Natural killer cell (primary cell): ENCODE results near the gene CYP27A1. TPM values are rescaled to one million over a fixed set of nuclear protein-coding genes. Genes with fewer than 3 reads are reported as not detected.

Experiments
- ATAC-seq, 3 donors: fragments of 150-1000 bp in 2 of 3; fragments of 200-7000 bp in 1 of 3; cut with Tn5 transposase; 1 replicate in 1 of 3; 2 replicates in 2 of 3; pipeline ENCODE4 v1.10.0; 2021; ENCODE audit warnings: mild to moderate bottlenecking in 2 of 3, moderate library complexity in 2 of 3
- DNase-seq, 2 donors: peaks; one replicate each; pipeline versions ENCODE4 v3.0.0 to v3.0.0-alpha.2; 2013 to 2021; ENCODE audit warnings: mixed read lengths in 1 of 2
- H3K27ac ChIP-seq: one replicate; pipeline ENCODE4 v1.5.1; 2013; ENCODE audit warnings: mild to moderate bottlenecking, low read length
- H3K27me3 ChIP-seq: one replicate; pipeline ENCODE4 v1.6.1; 2013; ENCODE audit warnings: low read length; ENCODE audit not compliant: control insufficient read depth, insufficient read depth
- H3K36me3 ChIP-seq: one replicate; pipeline ENCODE4 v1.6.1; 2013; ENCODE audit warnings: low read length; ENCODE audit not compliant: control insufficient read depth, insufficient read depth
- H3K4me1 ChIP-seq: one replicate; pipeline ENCODE4 v1.6.1; 2013; ENCODE audit warnings: low read length; ENCODE audit not compliant: control insufficient read depth, insufficient read depth
- H3K4me3 ChIP-seq: one replicate; pipeline ENCODE4 v1.5.1; 2013; ENCODE audit warnings: low read length
- H3K9me3 ChIP-seq: one replicate; pipeline ENCODE4 v1.6.1; 2013; ENCODE audit warnings: low read length; ENCODE audit not compliant: control insufficient read depth, insufficient read depth
- H3K27ac Mint-ChIP-seq, 2 donors: one replicate each; pipeline ENCODE4 v1.8.0; 2022; ENCODE audit warnings: mild to moderate bottlenecking in 2 of 2, mixed read lengths in 2 of 2, moderate library complexity in 1 of 2
- H3K27me3 Mint-ChIP-seq, 2 donors: one replicate each; pipeline ENCODE4 v1.8.0; 2022; ENCODE audit warnings: low read depth in 2 of 2, mixed read lengths in 2 of 2
- H3K36me3 Mint-ChIP-seq: one replicate; pipeline ENCODE4 v1.8.0; 2022; ENCODE audit warnings: mixed read lengths
- H3K4me1 Mint-ChIP-seq, 2 donors: one replicate each; pipeline ENCODE4 v1.8.0; 2022; ENCODE audit warnings: mixed read lengths in 2 of 2
- H3K4me3 Mint-ChIP-seq: one replicate; pipeline ENCODE4 v1.8.0; 2022; ENCODE audit warnings: mild to moderate bottlenecking, moderate library complexity, mixed read lengths
- H3K9me3 Mint-ChIP-seq, 2 donors: one replicate each; pipeline ENCODE4 v1.8.0; 2022; ENCODE audit warnings: mixed read lengths in 2 of 2
- WGBS: methylation state at CpG from one replicate; pipeline ENCODE4 v1.1.7; 2013; ENCODE audit warnings: missing lambda C conversion rate; ENCODE audit not compliant: insufficient coverage; 5-methylcytosine and 5-hydroxymethylcytosine counted together
- intact Hi-C: fragments of 100-400 bp; cut with micrococcal nuclease; formaldehyde crosslinking; loops from one replicate; pipeline ENCODE4 v1.14.2; 2022
- total RNA-seq, 4 donors: library from RNA; stranded (reverse); fragments of 120-200 nt in 1 of 4; gene quantifications; one replicate each; pipeline versions ENCODE4 v1.2.3 to v1.2.4, GENCODE V29; 2013 to 2022
- TF ChIP-seq, protein P1 (sequence below): fragments of 200-600 bp; IDR thresholded peaks from one replicate; pipeline ENCODE4 v1.8.0; 2022; ENCODE audit warnings: antibody characterized with exemption

The CYP27A1 gene
- total RNA-seq, 3 donors from 2014 or later (not counting 1 experiment from before 2014, with no cell fraction given): 0.61 to 1.6 TPM; not detected in 1

GRCh38 chr2:218859556-218859987, 77.6 kb downstream of the CYP27A1 start, which contains the start of gene WNT6:
TSS of gene WNT6 (plus strand) at chr2:218859805. CDS start at chr2:218860038, 233 bp downstream.
- DNase-seq (peak in 1 of 2 donors; percentile 29), ATAC-seq (peak in 1 of 3 donors; percentile 32)
- no peaks in the 10 kb centered on the region for H3K9me3 Mint-ChIP-seq
- intact Hi-C loops: loop anchor here (10.0 kb wide), 1 partner anchor 585 kb away; the partner anchor contains the start of genes AAMP and PNKD
- Histone ChIP-seq H3K4me1 (peaks cover 20% of the 10 kb centered on the region), H3K36me3 (no peaks in the 10 kb centered on the region), H3K27ac (no peak within 1 kb of the TSS), H3K9me3 (no peaks in the 10 kb centered on the region), H3K4me3 (no peak within 1 kb of the TSS), H3K27me3 (peaks cover 47% of the 10 kb centered on the region)
- 2% methylated on average over 60 of the region's 64 CpGs for WGBS
- peak within 1 kb of the TSS; percentile 64 for H3K4me3 Mint-ChIP-seq
- TF ChIP-seq, protein P1, sequence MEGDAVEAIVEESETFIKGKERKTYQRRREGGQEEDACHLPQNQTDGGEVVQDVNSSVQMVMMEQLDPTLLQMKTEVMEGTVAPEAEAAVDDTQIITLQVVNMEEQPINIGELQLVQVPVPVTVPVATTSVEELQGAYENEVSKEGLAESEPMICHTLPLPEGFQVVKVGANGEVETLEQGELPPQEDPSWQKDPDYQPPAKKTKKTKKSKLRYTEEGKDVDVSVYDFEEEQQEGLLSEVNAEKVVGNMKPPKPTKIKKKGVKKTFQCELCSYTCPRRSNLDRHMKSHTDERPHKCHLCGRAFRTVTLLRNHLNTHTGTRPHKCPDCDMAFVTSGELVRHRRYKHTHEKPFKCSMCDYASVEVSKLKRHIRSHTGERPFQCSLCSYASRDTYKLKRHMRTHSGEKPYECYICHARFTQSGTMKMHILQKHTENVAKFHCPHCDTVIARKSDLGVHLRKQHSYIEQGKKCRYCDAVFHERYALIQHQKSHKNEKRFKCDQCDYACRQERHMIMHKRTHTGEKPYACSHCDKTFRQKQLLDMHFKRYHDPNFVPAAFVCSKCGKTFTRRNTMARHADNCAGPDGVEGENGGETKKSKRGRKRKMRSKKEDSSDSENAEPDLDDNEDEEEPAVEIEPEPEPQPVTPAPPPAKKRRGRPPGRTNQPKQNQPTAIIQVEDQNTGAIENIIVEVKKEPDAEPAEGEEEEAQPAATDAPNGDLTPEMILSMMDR: no peak
- H3K27me3 Mint-ChIP-seq: peaks cover 73 to 75% of the 10 kb centered on the region in 2 donors
- H3K4me1 Mint-ChIP-seq: peaks cover 0 to 26% of the 10 kb centered on the region in 2 donors
- H3K27ac Mint-ChIP-seq: no peak within 1 kb of the TSS
- H3K36me3 Mint-ChIP-seq: no peaks in the 10 kb centered on the region

- ATAC-seq (no peak), DNase-seq (no peak)
- H3K36me3 ChIP-seq: no peaks in the 10 kb centered on the region
- Mint-ChIP-seq H3K4me1 (peaks cover 0 to 26% of the 10 kb centered on the region in 2 donors), H3K27ac (no peak overlapping the region), H3K27me3 (peaks cover 66 to 71% of the 10 kb centered on the region in 2 donors), H3K4me3 (peak overlapping the region; percentile 56), H3K9me3 (no peaks in the 10 kb centered on the region), H3K36me3 (no peaks in the 10 kb centered on the region)
- intact Hi-C loops: loop anchor here (10.0 kb wide), 1 partner anchor 585 kb away; the partner anchor contains the start of genes AAMP and PNKD
- TF ChIP-seq, protein P1: no peak
- no peaks in the 10 kb centered on the region for H3K9me3 ChIP-seq
- peaks cover 47% of the 10 kb centered on the region for H3K27me3 ChIP-seq
- H3K4me1 ChIP-seq: peaks cover 20% of the 10 kb centered on the region
- H3K4me3 ChIP-seq: no peak overlapping the region
- no peak overlapping the region for H3K27ac ChIP-seq
- WGBS: 5% methylated on average over 42 of the region's 47 CpGs
Measured at GRCh38 chr2:218859988-218860831, 78.3 kb downstream of the CYP27A1 start.

DNA sequence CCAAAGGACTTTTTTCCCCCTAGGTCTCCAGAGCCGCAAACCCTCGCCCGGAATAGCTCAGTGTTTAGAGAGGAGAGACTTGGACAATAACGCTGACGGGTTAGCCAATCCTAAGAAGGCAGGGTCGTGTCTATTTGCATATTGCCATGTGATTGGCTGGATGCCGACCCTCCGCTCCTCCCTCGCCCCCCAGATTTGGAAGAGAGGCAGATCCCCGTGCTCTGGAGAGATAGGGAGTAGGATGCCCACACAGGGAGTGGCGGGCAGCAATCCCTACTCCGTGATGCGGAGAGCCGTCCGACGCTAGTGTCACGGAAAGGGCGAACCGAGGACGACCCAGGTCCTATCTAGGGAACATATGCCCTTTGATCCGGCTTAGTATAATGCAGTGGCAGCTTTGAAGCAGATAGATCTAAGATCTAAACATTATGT, 79.0 kb downstream of the CYP27A1 start:
- no peak overlapping the region for H3K27ac Mint-ChIP-seq
- peak in 1 of 3 donors; percentile 46 for ATAC-seq

More for the DNA sequence above, 79.0 kb downstream of the CYP27A1 start:
- TF ChIP-seq, protein P1: no peak
- 2% methylated on average over 21 of the region's 21 CpGs for WGBS
- Mint-ChIP-seq H3K27me3 (peaks cover 59 to 65% of the 10 kb centered on the region in 2 donors), H3K36me3 (no peaks in the 10 kb centered on the region), H3K4me1 (peaks cover 0 to 26% of the 10 kb centered on the region in 2 donors), H3K9me3 (no peaks in the 10 kb centered on the region), H3K4me3 (no peak overlapping the region)
- Histone ChIP-seq H3K4me1 (peaks cover 20% of the 10 kb centered on the region), H3K4me3 (no peak overlapping the region), H3K27me3 (peaks cover 46% of the 10 kb centered on the region), H3K36me3 (no peaks in the 10 kb centered on the region), H3K9me3 (no peaks in the 10 kb centered on the region), H3K27ac (no peak overlapping the region)
- intact Hi-C loops: no loop called here
- DNase-seq: peak; percentile 13 to 49
